GM21360 (cell line): ENCODE measurements around the gene KMT2B.

Experiments used
- ATAC-seq: cut with Tn5 transposase; IDR thresholded peaks from one replicate; pipeline ENCODE4 v1.9.1; 2021; ENCODE audit warnings: mild to moderate bottlenecking, moderate library complexity; ENCODE audit not compliant: unreplicated experiment

Gene KMT2B

GRCh38 chr19:35740423-35741202 lies 22.8 kb downstream of the KMT2B start:
- peak; percentile 55 for ATAC-seq

GRCh38 chr19:35741203-35741515 lies 23.4 kb downstream of the KMT2B start:
- no peak for ATAC-seq

GRCh38 chr19:35742121-35742724 lies 24.4 kb downstream of the KMT2B start, which contains the start of gene IGFLR1:
TSS of gene IGFLR1 (minus strand) at chr19:35742452. CDS start at chr19:35741180, 1,272 bp downstream.
- ATAC-seq = no peak

- no peak for ATAC-seq
These were observed 26.0 kb downstream of the KMT2B start for GRCh38 chr19:35743640-35744429.

GRCh38 chr19:35744430-35745327 lies 26.9 kb downstream of the KMT2B start:
- ATAC-seq = peak; percentile 21

- ATAC-seq = peak; percentile 41
These were observed 27.7 kb downstream of the KMT2B start, which contains the start of the genes PSENEN and U2AF1L4 for GRCh38 chr19:35745328-35746086. TSS of gene PSENEN (plus strand) at chr19:35745651. CDS start at chr19:35745931, 280 bp downstream. TSS of gene U2AF1L4 (minus strand) at chr19:35745418. CDS start at chr19:35745391, 27 bp downstream.

GRCh38 chr19:35746087-35746462 lies 28.3 kb downstream of the KMT2B start:
- ATAC-seq = no peak

- ATAC-seq = no peak
These were observed 28.7 kb downstream of the KMT2B start for GRCh38 chr19:35746531-35746930.

- peak; percentile 58 for ATAC-seq
These were observed 30.6 kb downstream of the KMT2B start, which contains the start of gene LIN37 for GRCh38 chr19:35748106-35749020. TSS of gene LIN37 (plus strand) at chr19:35748576. CDS start at chr19:35748725, 149 bp downstream.

GRCh38 chr19:35750167-35750566 lies 32.4 kb downstream of the KMT2B start:
- ATAC-seq = no peak

GRCh38 chr19:35751839-35752745 lies 34.3 kb downstream of the KMT2B start:
- no peak for ATAC-seq

- ATAC-seq = no peak
These were observed 35.0 kb downstream of the KMT2B start for GRCh38 chr19:35752746-35753350.

GRCh38 chr19:35753634-35754369 lies 36.0 kb downstream of the KMT2B start:
- ATAC-seq = no peak

- ATAC-seq = no peak
These were observed 36.7 kb downstream of the KMT2B start for GRCh38 chr19:35754370-35755130.

- ATAC-seq = no peak
These were observed 37.3 kb downstream of the KMT2B start for GRCh38 chr19:35755131-35755549.
